Inferior parietal cortex (tissue), 1 donor: ENCODE results near the gene DNAH8.
"Not testable (repeated sequence)": the region's sequence is repeated elsewhere in the genome, so short reads cannot be mapped to it uniquely, and the experiment has no call there.

Experiments used
- DNase-seq: peaks from one replicate; pipeline ENCODE4 v3.0.0-alpha.2; 2016; ENCODE audit errors: extremely low spot score

The DNAH8 gene

GRCh38 chr6:38906582-38906981, 191.5 kb downstream of the DNAH8 start:
- DNase-seq, result no peak

- no peak for DNase-seq
Observed at GRCh38 chr6:38907264-38907663, 192.2 kb downstream of the DNAH8 start.

- DNase-seq, result no peak
Observed at GRCh38 chr6:38909015-38909730, 194.1 kb downstream of the DNAH8 start.

- no peak for DNase-seq
Observed at GRCh38 chr6:38910207-38910606, 195.1 kb downstream of the DNAH8 start.

GRCh38 chr6:38912378-38912777, 197.3 kb downstream of the DNAH8 start:
- DNase-seq, result no peak

GRCh38 chr6:38915205-38915925, 200.3 kb downstream of the DNAH8 start:
- no peak for DNase-seq

- not testable (repeated sequence) for DNase-seq
Observed at GRCh38 chr6:38921540-38921939, 206.4 kb downstream of the DNAH8 start.

GRCh38 chr6:38924791-38925509, 209.8 kb downstream of the DNAH8 start:
- DNase-seq, result no peak

- DNase-seq, result no peak
Observed at GRCh38 chr6:38929560-38929959, 214.4 kb downstream of the DNAH8 start.

- no peak for DNase-seq
Observed at GRCh38 chr6:38933426-38933825, 218.3 kb downstream of the DNAH8 start.

- no peak for DNase-seq
Observed at GRCh38 chr6:38935051-38935450, 219.9 kb downstream of the DNAH8 start.

- DNase-seq, result no peak
Observed at GRCh38 chr6:38937839-38938613, 222.9 kb downstream of the DNAH8 start.

GRCh38 chr6:38938741-38939140, 223.6 kb downstream of the DNAH8 start:
- no peak for DNase-seq

GRCh38 chr6:38942442-38942841, 227.3 kb downstream of the DNAH8 start:
- no peak for DNase-seq

- DNase-seq, result no peak
Observed at GRCh38 chr6:38942965-38943364, 227.9 kb downstream of the DNAH8 start.

GRCh38 chr6:38943964-38944363, 228.9 kb downstream of the DNAH8 start:
- no peak for DNase-seq

- DNase-seq, result no peak
Observed at GRCh38 chr6:38944655-38945279, 229.7 kb downstream of the DNAH8 start.

- DNase-seq, result no peak
Observed at GRCh38 chr6:38955861-38956260, 240.8 kb downstream of the DNAH8 start.

GRCh38 chr6:38957426-38957825, 242.3 kb downstream of the DNAH8 start:
- no peak for DNase-seq

- no peak for DNase-seq
Observed at GRCh38 chr6:38959138-38959537, 244.0 kb downstream of the DNAH8 start.

- no peak for DNase-seq
Observed at GRCh38 chr6:38968702-38969149, 253.6 kb downstream of the DNAH8 start.
